HepG2 (cell line): Measurements from ENCODE around the gene MC1R. TPM values are rescaled to one million over a fixed set of nuclear protein-coding genes. Genes with fewer than 3 reads are reported as not detected.

Experiments
- ATAC-seq: fragments of 200-7000 bp; cut with Tn5 transposase; 3 replicates; pipeline ENCODE4 v1.9.1; 2020; ENCODE audit warnings: mild to moderate bottlenecking, moderate library complexity
- BruUV-seq: library from RNA; stranded (reverse); fragments of 400-500 nt; replicated peaks from 2 replicates; lab custom pipeline; 2021; lab: Mats Ljungman, UMichigan
- CTCF ChIA-PET: fragments of 300-600 bp; formaldehyde crosslinking; extraction: SDS; loops from one replicate; lab custom pipeline; 2021; ENCODE audit warnings: low total read pairs, inconsistent platforms, low intra/inter-chr PET ratio; lab: Yijun Ruan, JAX
- POLR2A ChIA-PET: fragments of 350-600 bp; sonication (Branson Sonifier 250); formaldehyde crosslinking; loops from one replicate; lab custom pipeline; 2020; ENCODE audit warnings: antibody characterized with exemption, inconsistent platforms; lab: Yijun Ruan, JAX
- DNase-seq: peaks from one replicate; pipeline ENCODE4 v3.0.0-alpha.2; 2015; ENCODE audit warnings: low spot score
- FAIRE-seq: peaks from 3 replicates; lab custom pipeline; 2011; peaks lifted over from hg19 to GRCh38; lab: Jason Lieb, UNC
- H2AFZ ChIP-seq: one replicate; pipeline ENCODE4 v1.6.1; 2011; ENCODE audit warnings: low read length, inconsistent platforms
- H3K27ac ChIP-seq: fragments of 300-600 bp; 3 replicates; pipeline ENCODE4 v1.8.0; 2011; ENCODE audit warnings: mixed run types, mild to moderate bottlenecking, mixed read lengths, low read length, inconsistent platforms; ENCODE audit not compliant: insufficient read depth; ENCODE audit errors: extremely low read length
- H3K27me3 ChIP-seq, 2 experiments: fragments of 200-600 bp in 1 of 2; 2 replicates in 1 of 2; 3 replicates in 1 of 2; pipeline versions ENCODE4 v1.6.0 to v1.8.0; 2011; ENCODE audit warnings: low read length in 2 of 2, mild to moderate bottlenecking in 2 of 2, moderate library complexity in 2 of 2, inconsistent platforms in 1 of 2; ENCODE audit not compliant: insufficient read depth in 2 of 2, control insufficient read depth in 1 of 2
- H3K36me3 ChIP-seq, 2 experiments: fragments of 200-600 bp in 1 of 2; replicated peaks in 1 of 2; 2 replicates in 1 of 2; 3 replicates in 1 of 2; pipeline versions ENCODE4 v1.5.1 to v1.8.0; 2011; ENCODE audit warnings: low read length in 2 of 2, inconsistent platforms in 1 of 2; ENCODE audit not compliant: insufficient read depth in 2 of 2, control insufficient read depth in 1 of 2
- H3K4me1 ChIP-seq: 2 replicates; pipeline ENCODE4 v1.5.1; 2012; ENCODE audit warnings: low read length, inconsistent platforms; ENCODE audit not compliant: insufficient read depth
- H3K4me2 ChIP-seq: 2 replicates; pipeline ENCODE4 v1.6.0; 2011; ENCODE audit warnings: low read depth, low read length, inconsistent platforms
- H3K4me3 ChIP-seq, 3 experiments: fragments of 200-600 bp in 1 of 3; sonication (generic), shearing (Covaris generic) in 1 of 3; replicated peaks in 1 of 3; 2 replicates each; pipeline ENCODE4 v1.5.1; 2011 to 2016; ENCODE audit warnings: low read length in 3 of 3, inconsistent platforms in 2 of 3, low read depth in 2 of 3, mild to moderate bottlenecking in 2 of 3, control low read depth in 1 of 3, mixed read lengths in 1 of 3; ENCODE audit not compliant: insufficient read depth in 1 of 3
- H3K79me2 ChIP-seq: one replicate; pipeline ENCODE4 v1.6.1; 2011; ENCODE audit warnings: low read length, inconsistent platforms; ENCODE audit not compliant: insufficient read depth
- H3K9ac ChIP-seq: 2 replicates; pipeline ENCODE4 v1.6.0; 2011; ENCODE audit warnings: mild to moderate bottlenecking, low read depth, low read length, inconsistent platforms; ENCODE audit not compliant: insufficient read depth
- H3K9me3 ChIP-seq: 2 replicates; pipeline ENCODE4 v1.5.1; 2012; ENCODE audit warnings: mild to moderate bottlenecking, low read length
- H4K20me1 ChIP-seq: 2 replicates; pipeline ENCODE4 v1.6.0; 2011; ENCODE audit warnings: inconsistent platforms, mild to moderate bottlenecking, low read length, moderate library complexity; ENCODE audit not compliant: insufficient read depth
- MAX ChIP-seq: IDR thresholded peaks from 2 replicates; pipeline ENCODE4 v1.6.1; 2012; ENCODE audit warnings: inconsistent platforms
- NFATC3 ChIP-seq: sonication (generic); formaldehyde crosslinking; IDR thresholded peaks from 2 replicates; pipeline ENCODE4 v1.5.1; 2020; ENCODE audit warnings: mild to moderate bottlenecking, missing genetic modification reagents
- POLR2A ChIP-seq, 2 experiments: IDR thresholded peaks; 2 replicates each; pipeline ENCODE4 v1.6.1; 2011; ENCODE audit warnings: low read depth in 2 of 2, low read length in 2 of 2, mild to moderate bottlenecking in 1 of 2, moderate library complexity in 1 of 2; ENCODE audit not compliant: insufficient read depth in 1 of 2
- POLR2G ChIP-seq: fragments of 200-400 bp; formaldehyde crosslinking; IDR thresholded peaks from 2 replicates; pipeline ENCODE4 v1.6.1; 2018; ENCODE audit warnings: mild to moderate bottlenecking, low read depth, low read length, moderate library complexity
- RFXAP ChIP-seq: sonication (generic); formaldehyde crosslinking; IDR thresholded peaks from 2 replicates; pipeline ENCODE4 v1.4.0; 2020; ENCODE audit warnings: missing genetic modification reagents, borderline replicate concordance
- SIX4 ChIP-seq: sonication (generic); formaldehyde crosslinking; IDR thresholded peaks from 2 replicates; pipeline ENCODE4 v1.4.0; 2020; ENCODE audit warnings: missing genetic modification reagents
- SP140L ChIP-seq: sonication (generic); formaldehyde crosslinking; IDR thresholded peaks from 2 replicates; pipeline ENCODE4 v1.4.0; 2020; ENCODE audit warnings: missing genetic modification reagents, borderline replicate concordance
- TRIM24 ChIP-seq: sonication (generic); formaldehyde crosslinking; IDR thresholded peaks from 2 replicates; pipeline ENCODE4 v1.8.0; 2022; ENCODE audit warnings: mild to moderate bottlenecking, missing genetic modification reagents
- ZBTB7B ChIP-seq: sonication (generic); formaldehyde crosslinking; IDR thresholded peaks from 2 replicates; pipeline ENCODE4 v1.4.0; 2020; ENCODE audit warnings: missing genetic modification reagents
- ZFP90 ChIP-seq: sonication (generic); formaldehyde crosslinking; IDR thresholded peaks from 2 replicates; pipeline ENCODE4 v1.8.0; 2022; ENCODE audit warnings: missing genetic modification reagents, mild to moderate bottlenecking, inconsistent platforms, borderline replicate concordance
- ZFP91 ChIP-seq: sonication (generic); formaldehyde crosslinking; IDR thresholded peaks from 2 replicates; pipeline ENCODE4 v1.9.0; 2022; ENCODE audit warnings: missing genetic modification reagents, mild to moderate bottlenecking, borderline replicate concordance
- ZMYM3 ChIP-seq: sonication (generic); formaldehyde crosslinking; IDR thresholded peaks from 2 replicates; pipeline ENCODE4 v1.5.1; 2020; ENCODE audit warnings: mild to moderate bottlenecking, missing genetic modification reagents
- ZNF230 ChIP-seq: sonication (generic); formaldehyde crosslinking; IDR thresholded peaks from 2 replicates; pipeline ENCODE4 v1.4.0; 2020; ENCODE audit warnings: mild to moderate bottlenecking, missing genetic modification reagents
- ZNF296 ChIP-seq: sonication (generic); formaldehyde crosslinking; conservative IDR thresholded peaks from 2 replicates; pipeline ENCODE4 v1.5.0; 2020; ENCODE audit warnings: mild to moderate bottlenecking, missing genetic modification reagents
- ZNF343 ChIP-seq: sonication (generic); formaldehyde crosslinking; IDR thresholded peaks from 2 replicates; pipeline ENCODE4 v1.4.0; 2020; ENCODE audit warnings: mild to moderate bottlenecking, missing genetic modification reagents
- ZNF431 ChIP-seq: sonication (generic); formaldehyde crosslinking; IDR thresholded peaks from 2 replicates; pipeline ENCODE4 v1.9.0; 2022; ENCODE audit warnings: missing genetic modification reagents, low read depth, mild to moderate bottlenecking, borderline replicate concordance
- ZNF562 ChIP-seq: sonication (generic); formaldehyde crosslinking; IDR thresholded peaks from 2 replicates; pipeline ENCODE4 v1.8.0; 2022; ENCODE audit warnings: missing genetic modification reagents, borderline replicate concordance
- ZNF629 ChIP-seq: sonication (generic); formaldehyde crosslinking; conservative IDR thresholded peaks from 2 replicates; pipeline ENCODE4 v1.5.0; 2020; ENCODE audit warnings: missing genetic modification reagents
- ZNF737 ChIP-seq: sonication (generic); formaldehyde crosslinking; IDR thresholded peaks from 2 replicates; pipeline ENCODE4 v1.5.0; 2020; ENCODE audit warnings: missing genetic modification reagents, mild to moderate bottlenecking, borderline replicate concordance
- ZNF75D ChIP-seq: sonication (generic); formaldehyde crosslinking; IDR thresholded peaks from 2 replicates; pipeline ENCODE4 v1.8.1; 2023; ENCODE audit warnings: missing genetic modification reagents, mild to moderate bottlenecking, borderline replicate concordance
- WGBS: methylation state at CpG from one replicate; pipeline ENCODE4 v1.1.6; 2017; ENCODE audit warnings: low lambda C conversion rate; 5-methylcytosine and 5-hydroxymethylcytosine counted together
- in situ Hi-C: cut with HindIII; loops from 2 replicates; pipeline ENCODE4 v1.10.0; 2017; ENCODE audit warnings: low pct_unique_long_range_greater_than_20kb; ENCODE audit not compliant: extremely low pct_ligation_motif_present
- intact Hi-C: fragments of 100-400 bp; cut with micrococcal nuclease; formaldehyde crosslinking; loops from one replicate; pipeline ENCODE4 v1.10.0; 2022; ENCODE audit not compliant: unreplicated experiment
- polyA plus RNA-seq, 8 experiments: library from polyadenylated mRNA; depleted of rRNA in 3 of 8; stranded (reverse) in 7 of 8; unstranded in 1 of 8; fragments of >200 nt; fragmentation: Illumina TruSeq in 4 of 8; extraction: Trizol in 4 of 8; gene quantifications; 2 replicates each; pipeline versions ENCODE4 v1.2.1 to v1.2.3, GENCODE V29; 2011 to 2016; ENCODE audit warnings: low read depth in 4 of 8, missing spikeins in 1 of 8, mixed read lengths in 1 of 8; ENCODE audit not compliant: insufficient read depth in 1 of 8
- total RNA-seq, 5 experiments: library from RNA; depleted of rRNA; stranded (reverse); fragments of >200 nt; fragmentation: Illumina TruSeq; extraction: Trizol; gene quantifications; 2 replicates each; pipeline ENCODE4 v1.2.3, GENCODE V29; 2016; ENCODE audit warnings: low read depth in 1 of 5

MC1R gene
- total and polyA plus RNA-seq, 2 of the 13 experiments (the other 11 are each of a cell fraction or from before 2014, with no cell fraction given), result 9.1 to 14.8 TPM

- Histone ChIP-seq H4K20me1 (peaks cover 26% of the 10 kb centered on the region; the same call in 1 of the 2 replicates), H3K4me3 (no peak overlapping the region), H3K9ac (no peak overlapping the region), H3K9me3 (no peaks in the 10 kb centered on the region), H3K27ac (no peak overlapping the region), H3K36me3 (peaks cover 22 to 32% of the 10 kb centered on the region in 2 experiments; a peak in 4 of 5 replicates), H3K4me1 (no peaks in the 10 kb centered on the region), H3K27me3 (no peaks in the 10 kb centered on the region), H3K4me2 (no peak overlapping the region), H3K79me2 (peaks cover 3% of the 10 kb centered on the region), H2AFZ (no peak overlapping the region)
- FAIRE-seq (no peak), ATAC-seq (peak; percentile 6; the same call in 1 of the 3 replicates), DNase-seq (no peak)
- ChIA-PET CTCF (no interaction called here), POLR2A (interaction anchor here (4.4 kb wide), 1 partner anchor 9 kb away, joined by 26 read pairs; the partner anchor contains the start of gene TUBB3)
- in situ Hi-C loops (no loop called here), intact Hi-C loops (no loop called here)
- 96% methylated on average over 16 of the region's 16 CpGs for WGBS
- BruUV-seq, result no TSS peak
- TF ChIP-seq ZMYM3 (CRISPR knock-in tag), result peak; percentile 49; the same call in 1 of the 2 replicates
- TF ChIP-seq ZNF562 (CRISPR knock-in tag), result no peak
- TF ChIP-seq ZNF343 (CRISPR knock-in tag), result no peak
- no peak for TF ChIP-seq MAX
- no peak for TF ChIP-seq SP140L (CRISPR knock-in tag)
- no peak for TF ChIP-seq SIX4 (CRISPR knock-in tag)
- no peak for TF ChIP-seq ZFP90 (CRISPR knock-in tag)
- TF ChIP-seq ZNF431 (CRISPR knock-in tag), result no peak
- TF ChIP-seq ZFP91, result 0 out of 2 replicates have a peak, but pooled peaks have one; percentile 33
- no peak for TF ChIP-seq ZNF296
- no peak for TF ChIP-seq ZNF230 (CRISPR knock-in tag)
- no peak for TF ChIP-seq ZBTB7B (CRISPR knock-in tag)
- no peak for TF ChIP-seq TRIM24
- peak; percentile 90 for TF ChIP-seq ZNF629 (CRISPR knock-in tag)
- no peak for TF ChIP-seq NFATC3 (CRISPR knock-in tag)
- TF ChIP-seq ZNF75D, result no peak
- TF ChIP-seq RFXAP (CRISPR knock-in tag), result no peak
- TF ChIP-seq ZNF737 (CRISPR knock-in tag), result no peak
- TF ChIP-seq POLR2A (IDR thresholded peaks at IDR 0.05; ENCODE audit: insufficient read depth in 1 of 2, low read depth in 2 of 2, low read length in 2 of 2), result 0 out of 4 replicates have a peak, but pooled peaks of 1 of the 2 experiments have one; percentile 20
- 0 out of 2 replicates have a peak, but pooled peaks have one; percentile 11 for TF ChIP-seq POLR2G
These were observed 12.7 kb downstream of the MC1R start for GRCh38 chr16:89931305-89931896.
